SK-N-MC (cell line): ENCODE results near the gene MARCHF2.

Experiments
- DNase-seq: peaks from one replicate; pipeline ENCODE4 v3.0.0-alpha.2; 2011; ENCODE audit warnings: low read depth, low spot score
- H3K27ac ChIP-seq: fragments of 200-600 bp; sonication (generic); 2 replicates; pipeline ENCODE4 v1.5.1; 2016; ENCODE audit warnings: mixed run types
- H3K36me3 ChIP-seq: fragments of 200-600 bp; sonication (generic); 2 replicates; pipeline ENCODE4 v1.6.1; 2017; ENCODE audit warnings: antibody characterized with exemption, low read length, mixed read lengths; ENCODE audit not compliant: insufficient read depth
- H3K4me3 ChIP-seq: fragments of 200-600 bp; sonication (generic); 2 replicates; pipeline ENCODE4 v1.5.1; 2016
- H3K9ac ChIP-seq: fragments of 200-600 bp; sonication (generic); 2 replicates; pipeline ENCODE4 v1.8.0; 2017; ENCODE audit warnings: mixed run types, mixed read lengths; ENCODE audit not compliant: insufficient read length
- H3K9me3 ChIP-seq: fragments of 200-600 bp; sonication (generic); 2 replicates; pipeline ENCODE4 v1.6.1; 2017; ENCODE audit warnings: low read depth, mild to moderate bottlenecking, antibody characterized with exemption, low read length, moderate library complexity, mixed read lengths
- EZH2 ChIP-seq: fragments of 200-600 bp; sonication (generic); IDR thresholded peaks from one replicate; pipeline ENCODE4 v1.6.1; 2017; ENCODE audit warnings: antibody characterized with exemption
- FOXP2 ChIP-seq: optimal IDR thresholded peaks from 2 replicates; pipeline ENCODE3; 2011; ENCODE audit warnings: mild to moderate bottlenecking, moderate library complexity; ENCODE audit not compliant: insufficient read depth; ENCODE audit errors: extremely low read length, control extremely low read depth
- POLR2AphosphoS5 ChIP-seq: IDR thresholded peaks from 2 replicates; pipeline ENCODE4 v1.6.1; 2012; ENCODE audit warnings: mild to moderate bottlenecking, low read depth, low read length, borderline replicate concordance

MARCHF2 gene

GRCh38 chr19:8393871-8394250, 19.2 kb upstream of the MARCHF2 start:
- no peak overlapping the region for H3K4me3 ChIP-seq
- no peak overlapping the region for H3K27ac ChIP-seq
- no peak overlapping the region for H3K9ac ChIP-seq
- no peak for DNase-seq
- no peak for TF ChIP-seq POLR2AphosphoS5
- no peaks in the 10 kb centered on the region for H3K9me3 ChIP-seq
- H3K36me3 ChIP-seq: no peaks in the 10 kb centered on the region

GRCh38 chr19:8395621-8396082, 17.5 kb upstream of the MARCHF2 start:
- Histone ChIP-seq H3K9ac (no peak overlapping the region), H3K27ac (no peak overlapping the region), H3K9me3 (no peaks in the 10 kb centered on the region), H3K4me3 (no peak overlapping the region), H3K36me3 (no peaks in the 10 kb centered on the region)
- no peak for DNase-seq
- TF ChIP-seq POLR2AphosphoS5 (no peak), EZH2 (no peak), FOXP2 (no peak)

- TF ChIP-seq EZH2: no peak
- H3K9me3 ChIP-seq: no peaks in the 10 kb centered on the region
- no peak overlapping the region for H3K27ac ChIP-seq
- H3K36me3 ChIP-seq: no peaks in the 10 kb centered on the region
- H3K4me3 ChIP-seq: no peak overlapping the region
- H3K9ac ChIP-seq: no peak overlapping the region
- DNase-seq: no peak
These were observed 16.9 kb upstream of the MARCHF2 start for GRCh38 chr19:8396185-8396562.

GRCh38 chr19:8396563-8397203, 16.4 kb upstream of the MARCHF2 start:
- Histone ChIP-seq H3K4me3 (no peak overlapping the region), H3K36me3 (no peaks in the 10 kb centered on the region; the same call in 1 of the 2 replicates), H3K9me3 (no peaks in the 10 kb centered on the region), H3K9ac (peak overlapping the region; percentile 24), H3K27ac (peak overlapping the region; percentile 44; the same call in 1 of the 2 replicates)
- TF ChIP-seq FOXP2 (no peak), POLR2AphosphoS5 (no peak), EZH2 (no peak)
- no peak for DNase-seq

- peak overlapping the region; percentile 44; the same call in 1 of the 2 replicates for H3K27ac ChIP-seq
- no peak for DNase-seq
- H3K4me3 ChIP-seq: no peak overlapping the region
- no peak for TF ChIP-seq POLR2AphosphoS5
- peak overlapping the region; percentile 24 for H3K9ac ChIP-seq
- no peaks in the 10 kb centered on the region; the same call in 1 of the 2 replicates for H3K36me3 ChIP-seq
- no peaks in the 10 kb centered on the region for H3K9me3 ChIP-seq
These were observed 15.8 kb upstream of the MARCHF2 start for GRCh38 chr19:8397271-8397670.

- H3K27ac ChIP-seq: peak overlapping the region; percentile 44; the same call in 1 of the 2 replicates
- TF ChIP-seq EZH2 (no peak), POLR2AphosphoS5 (no peak), FOXP2 (no peak)
- no peak overlapping the region for H3K4me3 ChIP-seq
- H3K9ac ChIP-seq: no peak overlapping the region
- no peaks in the 10 kb centered on the region; the same call in 1 of the 2 replicates for H3K36me3 ChIP-seq
- no peak for DNase-seq
- H3K9me3 ChIP-seq: no peaks in the 10 kb centered on the region
These were observed 15.3 kb upstream of the MARCHF2 start for GRCh38 chr19:8397746-8398310.

- no peak overlapping the region for H3K4me3 ChIP-seq
- H3K36me3 ChIP-seq: no peaks in the 10 kb centered on the region; the same call in 1 of the 2 replicates
- H3K9me3 ChIP-seq: no peaks in the 10 kb centered on the region
- no peak overlapping the region for H3K27ac ChIP-seq
- DNase-seq: no peak
- H3K9ac ChIP-seq: no peak overlapping the region
- TF ChIP-seq EZH2: no peak
- no peak for TF ChIP-seq FOXP2
- no peak for TF ChIP-seq POLR2AphosphoS5
These were observed 14.8 kb upstream of the MARCHF2 start for GRCh38 chr19:8398311-8398771.

GRCh38 chr19:8399681-8400188, 13.4 kb upstream of the MARCHF2 start:
- DNase-seq: no peak
- Histone ChIP-seq H3K9me3 (no peaks in the 10 kb centered on the region), H3K36me3 (no peaks in the 10 kb centered on the region; the same call in 1 of the 2 replicates), H3K27ac (no peak overlapping the region), H3K4me3 (no peak overlapping the region), H3K9ac (no peak overlapping the region)
- no peak for TF ChIP-seq FOXP2
- no peak for TF ChIP-seq POLR2AphosphoS5
- no peak for TF ChIP-seq EZH2

GRCh38 chr19:8401981-8402411, 11.1 kb upstream of the MARCHF2 start:
- Histone ChIP-seq H3K9ac (no peak overlapping the region), H3K4me3 (no peak overlapping the region), H3K9me3 (no peaks in the 10 kb centered on the region), H3K36me3 (peaks cover 3% of the 10 kb centered on the region; the same call in 1 of the 2 replicates), H3K27ac (no peak overlapping the region)
- no peak for DNase-seq
- TF ChIP-seq EZH2 (no peak), POLR2AphosphoS5 (no peak), FOXP2 (no peak)
